Ecto neural progenitor cell (in vitro differentiated cells): ENCODE measurements around the gene OR2J1.
"Not testable (repeated sequence)": the region's sequence is repeated elsewhere in the genome, so short reads cannot be mapped to it uniquely, and the experiment has no call there.

ENCODE experiments used
- DNase-seq: peaks from one replicate; pipeline ENCODE4 v3.0.0-alpha.2; 2018; ENCODE audit warnings: low spot score

OR2J1 gene

DNA sequence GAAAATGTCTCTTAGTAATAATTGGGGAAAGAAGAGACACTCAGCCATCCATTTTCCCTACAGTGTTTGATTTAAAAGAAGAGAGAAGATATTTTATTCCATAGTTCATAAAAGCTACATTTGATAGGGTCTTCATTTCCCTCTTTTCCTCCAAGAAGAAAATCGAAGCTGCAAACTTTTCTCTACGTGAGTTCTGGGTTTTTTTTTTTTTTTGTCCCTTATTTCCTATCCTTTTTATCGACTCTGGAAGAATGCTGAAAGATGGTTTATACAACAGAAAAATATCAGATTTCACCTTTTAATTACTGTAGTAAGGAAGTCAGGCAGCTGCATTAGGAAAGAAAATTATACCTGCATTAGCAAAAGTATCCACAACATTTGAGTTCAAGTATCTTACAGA is at the start of gene OR2J1:
Gene OR2J1, plus strand, starts transcription at position 301 of the 400 bp plus-strand sequence. CDS start 1,453 bp downstream, outside the sequence.
- no peak for DNase-seq

DNA sequence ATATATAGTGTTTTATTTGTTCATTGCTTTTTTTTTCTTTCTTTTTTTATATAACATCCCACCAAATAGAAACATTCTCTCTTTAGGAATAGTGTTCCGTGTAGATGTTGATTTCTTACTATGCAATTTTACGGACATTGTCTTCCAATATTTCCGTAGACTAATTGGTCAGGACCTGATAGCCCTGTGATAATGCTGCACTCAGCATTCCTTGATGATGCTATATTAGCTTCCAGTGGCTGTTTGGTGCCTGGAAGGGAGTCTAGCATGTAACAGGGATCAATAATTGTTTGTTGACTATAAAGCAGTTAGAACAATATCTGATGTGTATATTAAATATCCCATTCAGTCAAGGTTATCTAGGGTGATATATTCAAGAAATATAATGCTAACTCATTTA is 47.6 kb upstream of the OR2J1 start:
- DNase-seq: no peak

DNA sequence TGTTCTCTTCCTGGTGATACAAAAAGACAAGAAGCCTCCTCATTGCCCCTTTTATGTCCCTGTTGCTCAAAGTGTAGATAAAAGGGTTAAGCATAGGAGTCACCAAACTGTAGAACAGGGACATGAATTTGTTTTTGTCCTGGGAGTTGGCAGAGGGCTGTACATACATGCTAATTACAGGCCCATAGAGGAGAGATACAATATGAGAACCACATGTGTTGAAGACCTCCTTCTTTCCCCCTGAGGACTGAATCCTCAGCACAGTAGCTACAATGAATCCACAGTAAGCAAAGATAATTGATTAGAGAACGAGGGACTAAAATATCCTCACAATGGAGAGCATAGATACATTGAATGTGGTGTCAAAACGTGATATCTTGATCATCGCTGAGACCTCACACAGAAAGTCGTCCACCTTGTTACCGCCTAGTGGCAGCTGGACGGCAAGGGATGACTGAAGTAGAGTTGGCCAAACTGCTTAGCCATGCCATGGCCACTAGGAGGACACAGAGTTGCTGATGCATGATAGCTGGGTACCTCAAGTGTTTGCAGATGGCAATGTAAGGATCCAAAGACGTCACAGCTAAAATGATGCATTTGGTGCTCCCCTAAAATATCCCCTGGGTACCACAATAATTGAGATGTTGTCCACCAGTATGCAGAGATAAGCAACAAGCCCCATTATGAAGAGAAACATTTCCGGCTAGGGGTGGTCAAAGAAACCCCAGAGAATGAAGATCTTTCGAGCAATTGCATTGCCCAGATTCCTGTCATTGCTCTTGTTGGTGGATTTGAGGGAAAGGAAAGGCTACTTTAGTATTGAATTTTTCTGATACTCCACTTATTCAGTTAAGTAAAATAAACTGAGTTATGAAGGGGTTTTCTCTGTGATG is 27.2 kb upstream of the OR2J1 start:
- peak; percentile 66 for DNase-seq

DNA sequence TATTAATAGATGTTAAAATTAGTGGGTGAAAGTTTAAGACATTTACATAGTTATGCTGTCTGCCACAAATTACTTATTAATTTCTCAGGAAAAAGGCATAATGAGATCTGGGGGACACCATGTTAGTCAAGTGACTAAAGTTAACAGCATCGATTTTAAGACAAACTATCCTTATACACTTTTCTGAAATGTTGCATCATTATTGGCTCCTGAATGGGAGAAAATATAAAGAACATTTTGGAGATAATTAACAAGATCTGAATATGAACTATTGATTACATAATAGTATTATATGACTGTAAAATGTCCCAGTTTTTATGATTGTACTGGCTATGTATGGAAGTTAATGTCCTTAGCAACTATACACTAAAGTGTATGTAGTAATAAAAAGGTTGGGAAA is 20.1 kb upstream of the OR2J1 start:
- DNase-seq: no peak

DNA sequence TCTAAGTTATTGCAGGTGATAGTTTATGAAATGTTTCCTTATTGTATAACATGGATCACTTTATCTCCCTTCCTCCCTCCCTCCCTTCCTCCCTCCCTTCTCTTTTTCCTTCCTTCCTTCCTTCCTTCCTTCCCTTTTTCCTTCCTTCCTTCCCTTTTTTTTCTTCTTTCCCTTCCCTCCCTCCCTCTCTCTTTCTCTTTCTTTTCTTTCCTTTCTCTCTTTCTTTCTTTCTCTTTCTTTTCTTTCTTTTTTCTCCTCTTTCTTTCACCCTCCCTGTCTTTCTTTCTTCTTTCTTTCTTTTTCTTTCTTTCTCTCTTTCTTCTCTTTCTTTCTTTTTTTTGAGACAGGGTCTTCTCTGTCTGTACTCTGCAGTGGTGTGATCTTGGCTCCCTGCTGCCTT is 18.0 kb upstream of the OR2J1 start:
- no peak for DNase-seq

DNA sequence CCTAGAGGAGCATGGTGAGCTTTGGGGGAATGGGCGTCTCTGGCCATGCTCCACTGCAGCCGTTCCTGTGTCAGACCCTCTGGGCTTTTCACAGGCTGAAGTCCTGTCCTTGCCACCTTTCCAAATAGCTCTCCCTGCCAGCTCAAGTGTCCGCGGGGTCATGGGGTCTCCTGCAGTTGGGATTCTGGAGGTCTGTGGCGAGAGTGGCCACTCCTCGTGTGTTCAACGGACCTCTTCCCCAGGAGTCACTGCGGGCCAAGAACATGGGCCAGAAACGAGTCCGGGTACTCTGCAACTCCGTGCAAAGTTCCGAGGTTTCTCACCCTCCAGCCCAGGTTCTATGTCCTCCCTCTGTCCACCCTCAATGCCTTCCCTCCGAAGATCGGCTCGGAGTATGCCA is 16.8 kb upstream of the OR2J1 start:
- no peak for DNase-seq

DNA sequence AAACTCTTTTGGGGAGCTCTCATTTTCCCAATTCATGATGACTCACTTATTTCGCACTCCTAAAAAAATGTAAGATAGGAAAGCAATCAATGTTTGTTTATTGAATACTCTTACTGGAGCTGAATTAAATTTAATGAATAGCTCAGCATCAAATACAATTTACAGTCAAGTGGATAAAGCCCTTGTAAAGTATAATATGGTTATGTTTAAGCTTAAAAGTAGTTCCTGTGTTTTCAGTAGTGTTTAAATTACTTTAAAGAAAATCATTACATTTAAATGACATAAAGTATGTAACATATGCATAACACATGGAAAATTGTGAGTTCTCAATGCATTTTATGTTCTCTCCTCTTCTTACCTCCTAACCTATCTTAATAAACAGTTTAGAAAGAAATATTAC is 12.1 kb upstream of the OR2J1 start, which contains the start of gene OR2B3:
Gene OR2B3, minus strand, starts transcription at position 101 of the 400 bp plus-strand sequence. Its CDS starts 65 bp downstream, at position 36.
- DNase-seq: no peak

DNA sequence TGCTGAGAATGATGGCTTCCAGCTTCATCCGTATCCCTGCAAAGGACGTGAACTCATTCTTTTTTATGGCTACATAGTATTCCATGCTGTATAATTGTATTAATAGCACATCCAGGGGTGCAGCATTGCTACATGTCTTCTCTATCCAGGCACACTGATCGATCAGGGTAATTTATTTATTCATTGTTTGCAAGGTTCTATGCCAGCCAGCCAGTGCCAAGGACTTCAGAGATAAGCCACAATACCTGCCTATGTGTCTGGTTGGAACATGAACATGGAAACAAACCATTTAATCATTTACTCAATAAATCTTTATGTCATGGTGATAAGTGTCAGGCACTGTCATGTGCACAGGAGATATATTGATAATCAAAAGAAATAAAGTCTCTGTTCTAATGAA is 6.3 kb upstream of the OR2J1 start:
- DNase-seq: no peak

DNA sequence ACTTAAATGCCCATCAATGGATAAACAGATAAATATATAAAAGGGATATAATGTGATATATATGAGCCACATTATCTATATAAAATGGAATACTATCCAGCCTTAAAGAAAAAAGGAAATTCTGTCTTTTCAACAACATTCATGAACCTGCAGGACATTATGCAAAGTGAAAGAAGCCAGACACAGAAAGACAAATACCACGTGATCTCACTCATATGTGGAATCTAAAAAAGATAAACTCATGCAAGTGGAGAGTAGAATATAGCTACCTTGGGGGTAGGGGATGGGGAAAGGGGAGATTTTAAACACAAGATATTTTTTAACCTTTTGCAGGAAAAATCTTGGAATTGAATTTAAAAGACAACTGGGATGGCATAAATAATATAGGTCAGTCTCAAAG is 1.5 kb upstream of the OR2J1 start:
- no peak for DNase-seq

DNA sequence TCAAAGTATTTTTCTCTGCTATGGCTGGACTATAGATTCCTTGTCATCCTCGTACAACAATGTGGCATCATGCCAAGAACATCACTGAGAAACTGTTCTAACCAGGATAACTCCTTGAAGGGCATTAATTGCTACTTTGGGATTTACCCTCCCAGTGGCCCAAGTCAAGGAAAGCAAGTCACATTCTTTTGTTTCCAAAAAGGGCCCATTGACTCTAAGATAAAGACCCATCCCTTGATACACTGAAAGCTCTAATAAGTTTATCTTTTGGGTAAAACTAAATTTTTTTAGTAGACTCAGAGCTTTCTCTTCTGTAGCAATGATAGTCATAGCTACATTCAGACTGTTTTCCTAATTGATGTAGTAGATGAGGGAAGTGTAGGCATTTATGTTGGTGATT is 8.5 kb downstream of the OR2J1 start, which contains the start of gene OR2J3:
Gene OR2J3, plus strand, starts transcription at position 301 of the 400 bp plus-strand sequence. CDS start 3,833 bp downstream, outside the sequence.
- DNase-seq: no peak

DNA sequence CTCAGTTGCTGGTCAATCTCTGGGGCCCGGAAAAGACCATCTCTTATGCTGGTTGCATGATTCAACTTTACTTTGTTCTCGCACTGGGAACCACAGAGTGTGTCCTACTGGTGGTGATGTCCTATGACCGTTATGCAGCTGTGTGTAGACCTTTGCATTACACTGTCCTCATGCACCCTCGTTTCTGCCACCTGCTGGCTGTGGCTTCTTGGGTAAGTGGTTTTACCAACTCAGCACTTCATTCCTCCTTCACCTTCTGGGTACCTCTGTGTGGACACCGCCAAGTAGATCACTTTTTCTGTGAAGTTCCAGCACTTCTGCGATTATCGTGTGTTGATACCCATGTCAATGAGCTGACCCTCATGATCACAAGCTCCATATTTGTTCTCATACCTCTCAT is 12.8 kb downstream of the OR2J1 start:
- no peak for DNase-seq

DNA sequence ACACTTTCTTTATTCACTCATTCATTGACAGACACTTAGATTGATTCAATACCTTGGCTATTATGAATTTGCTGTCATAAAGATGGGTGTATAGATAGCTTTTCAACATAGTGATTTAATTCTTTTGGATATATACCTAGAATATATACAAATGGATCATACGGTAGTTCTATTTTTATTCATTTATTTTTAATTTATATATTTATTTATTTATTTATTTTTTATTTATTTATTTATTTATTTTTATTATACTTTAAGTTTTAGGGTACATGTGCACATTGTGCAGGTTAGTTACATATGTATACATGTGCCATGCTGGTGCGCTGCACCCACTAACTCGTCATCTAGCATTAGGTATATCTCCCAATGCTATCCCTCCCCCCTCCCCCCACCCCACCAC is 15.7 kb downstream of the OR2J1 start:
- not testable (repeated sequence) for DNase-seq

DNA sequence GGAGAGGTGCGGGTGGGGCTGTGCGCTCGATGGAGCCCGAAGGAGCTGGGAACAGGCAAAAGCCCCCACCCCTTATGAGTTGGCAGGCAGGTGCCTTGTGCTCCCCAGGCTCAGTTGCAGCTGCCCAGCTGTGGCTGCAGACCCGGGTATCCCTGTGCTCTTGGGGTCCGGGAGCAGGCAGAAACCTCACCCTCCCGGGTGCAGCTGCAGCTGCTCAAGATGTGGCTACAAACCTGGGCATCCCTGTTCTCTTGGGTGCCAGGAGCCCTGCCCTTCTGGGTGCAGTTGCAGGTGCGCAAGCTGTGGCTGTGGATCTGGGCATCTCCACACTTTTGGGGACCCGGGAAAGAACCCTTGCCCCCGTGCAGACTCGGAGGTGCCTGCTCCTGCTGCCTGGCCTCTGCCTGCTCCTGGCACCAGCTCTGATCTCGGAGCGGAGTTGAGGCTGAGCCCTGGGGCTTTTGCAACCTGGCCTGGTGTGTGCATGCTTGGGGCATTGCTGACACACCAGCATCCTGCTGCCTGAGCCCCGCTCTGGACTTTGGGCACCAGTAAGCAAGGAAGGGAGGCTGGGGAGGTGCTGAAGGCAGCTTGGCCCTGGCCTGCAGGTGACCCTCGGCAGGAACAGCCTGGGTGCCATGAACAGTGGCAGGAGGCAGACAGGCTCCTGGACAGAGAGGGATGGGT is 30.2 kb downstream of the OR2J1 start:
- DNase-seq: no peak

DNA sequence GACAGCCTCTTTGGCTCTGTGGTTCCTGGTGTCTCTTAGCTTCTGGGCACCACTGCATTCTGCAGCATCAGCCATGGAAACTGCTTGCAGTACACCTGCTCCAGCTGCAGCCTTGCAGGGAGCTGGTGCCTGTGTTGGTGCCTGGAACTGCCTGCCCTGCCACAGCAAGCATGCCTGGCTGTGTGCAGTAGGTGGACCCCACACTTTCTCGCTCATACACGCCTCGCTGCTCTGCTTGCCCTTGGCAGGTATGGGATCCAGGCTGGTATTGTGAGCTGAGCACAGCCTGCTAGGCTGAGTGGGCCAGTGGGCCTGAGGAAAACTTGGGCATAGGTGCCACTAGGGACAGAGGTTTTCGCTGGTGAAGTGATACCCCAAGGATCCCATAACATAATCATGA is 31.4 kb downstream of the OR2J1 start:
- no peak for DNase-seq

DNA sequence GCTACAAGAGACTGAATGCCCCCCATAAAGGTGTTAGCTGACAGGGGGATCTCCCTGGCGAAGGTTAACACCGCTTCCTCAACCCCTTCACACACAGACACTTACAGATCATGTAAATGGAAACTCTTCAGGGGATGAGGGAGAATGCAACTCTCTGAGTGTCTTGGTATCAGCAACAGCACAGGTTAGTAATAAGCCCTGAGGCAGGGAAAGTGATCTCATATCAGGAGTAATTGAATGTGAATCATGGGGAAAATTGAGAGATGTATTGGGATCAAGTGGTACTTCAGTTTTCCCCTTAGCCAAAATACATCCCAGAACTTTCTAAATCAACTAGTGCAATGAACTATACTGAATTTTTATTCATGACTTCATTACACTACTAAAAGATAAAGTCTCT is 32.4 kb downstream of the OR2J1 start:
- DNase-seq: no peak

DNA sequence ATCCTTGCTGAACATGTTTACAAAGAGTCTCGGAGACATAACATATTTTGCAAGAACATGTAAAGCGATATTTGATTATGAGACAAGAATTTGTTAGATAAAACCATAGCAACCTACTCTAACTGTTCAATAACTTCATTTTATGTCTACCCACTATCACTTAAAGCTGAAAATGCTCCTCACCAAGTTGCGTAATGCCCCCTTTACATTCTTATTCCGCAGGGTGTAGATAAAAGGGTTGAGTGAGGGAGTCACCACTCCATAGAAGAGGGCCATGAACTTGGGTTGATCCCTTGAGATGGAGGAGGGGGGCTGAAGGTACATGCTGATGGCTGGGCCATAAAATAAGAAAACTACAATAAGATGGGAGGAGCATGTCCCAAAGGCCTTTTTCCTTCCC is 38.4 kb downstream of the OR2J1 start:
- DNase-seq: no peak

DNA sequence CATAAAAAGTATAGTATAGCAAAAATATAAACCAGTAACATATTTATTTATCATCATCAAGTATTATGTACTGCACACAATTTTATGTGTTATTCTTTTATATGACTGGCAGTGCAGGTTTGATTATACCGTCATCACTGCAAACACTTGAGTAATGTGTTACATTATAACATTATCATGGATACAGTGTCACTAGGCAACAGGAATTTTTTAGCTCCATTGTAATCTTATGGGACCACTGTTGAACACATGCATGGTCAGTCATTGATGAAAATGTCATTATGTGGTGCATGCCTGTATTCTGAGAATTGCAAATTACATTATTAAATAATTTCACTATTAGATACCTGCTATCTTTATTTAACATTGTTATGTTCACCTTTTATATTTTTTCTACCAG is 42.3 kb downstream of the OR2J1 start:
- DNase-seq: no peak

DNA sequence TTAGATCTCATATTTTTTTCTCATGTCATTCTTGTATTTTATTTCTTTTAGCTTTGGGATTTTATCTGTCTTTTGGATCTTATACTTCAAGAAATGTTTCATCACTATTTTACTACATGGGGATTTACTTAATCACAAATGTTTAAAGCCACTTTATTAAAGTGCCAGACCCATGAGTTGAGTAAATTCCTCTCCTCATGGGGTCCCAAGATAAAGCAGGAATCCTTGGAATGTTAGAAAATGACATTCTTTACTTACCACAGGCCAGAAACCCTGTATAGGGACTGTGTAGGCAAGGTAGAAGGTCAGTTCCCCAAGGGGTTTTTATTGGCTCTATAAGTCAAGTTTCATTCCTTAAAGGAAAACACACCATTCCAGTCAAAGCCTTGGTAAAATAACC is 43.0 kb downstream of the OR2J1 start:
- DNase-seq: no peak

DNA sequence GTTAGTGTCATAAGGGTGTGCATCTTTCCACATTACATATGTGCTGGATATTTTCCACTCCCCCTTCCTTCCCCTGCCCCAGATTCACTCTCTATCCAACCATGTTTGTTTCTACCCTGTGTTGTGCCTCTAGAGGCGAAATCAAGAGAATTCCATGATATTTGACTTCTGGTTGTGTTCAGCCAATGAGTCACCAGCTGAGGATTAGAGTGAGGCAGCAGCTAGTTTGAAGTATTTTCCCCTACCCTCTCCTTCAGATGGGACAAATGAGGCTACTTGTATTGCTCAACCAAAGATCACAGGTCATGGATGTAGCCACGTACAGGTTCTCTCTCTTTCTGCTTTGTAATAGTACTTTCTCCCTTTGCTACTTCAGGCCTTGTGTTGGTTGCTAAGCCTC is 46.9 kb downstream of the OR2J1 start:
- DNase-seq: no peak

DNA sequence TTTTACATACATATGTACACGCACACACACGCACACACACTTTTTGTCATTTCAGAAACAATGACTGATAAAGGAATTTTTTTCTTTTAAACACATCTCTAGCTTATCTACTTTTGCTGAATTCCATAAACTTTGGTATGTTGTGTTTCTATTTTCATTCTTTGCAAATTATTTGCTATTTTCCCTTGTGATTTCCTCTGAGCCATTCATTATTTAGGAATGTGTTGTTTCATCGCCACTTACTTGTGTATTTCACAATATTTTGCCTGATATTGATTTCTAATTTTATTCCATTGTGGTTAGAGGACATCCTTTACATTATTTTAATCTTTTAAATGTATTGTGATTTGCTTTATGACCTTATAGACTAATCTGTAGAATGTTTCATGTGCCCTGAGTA is 47.8 kb downstream of the OR2J1 start:
- no peak for DNase-seq

DNA sequence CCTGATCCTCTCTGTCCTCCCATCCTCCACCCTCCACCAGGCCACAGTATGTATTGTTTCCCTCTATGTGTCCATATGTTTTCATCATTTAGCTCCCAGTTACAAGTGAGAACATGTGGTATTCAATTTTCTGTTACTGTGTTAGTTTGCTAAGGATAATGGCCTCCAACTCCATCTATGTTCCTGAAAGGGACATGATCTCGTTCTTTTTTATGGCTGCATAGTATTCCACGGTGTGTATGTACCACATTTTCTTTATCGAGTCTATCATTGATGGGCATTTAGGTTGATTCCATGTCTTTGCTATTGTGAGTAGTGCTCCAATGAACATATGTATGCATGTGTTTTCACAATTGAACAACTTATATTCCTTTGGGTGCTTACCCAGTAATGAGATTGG is 50.2 kb downstream of the OR2J1 start:
- DNase-seq: not testable (repeated sequence)
